GM21528 (cell line): ENCODE results near the gene SH2D4B.
A peak's percentile ranks its signal among the peaks of the same experiment; 100 is the strongest.
"Not testable (repeated sequence)": the region's sequence is repeated elsewhere in the genome, so short reads cannot be mapped to it uniquely, and the experiment has no call there.

Source experiments
- ATAC-seq: cut with Tn5 transposase; IDR thresholded peaks from one replicate; pipeline ENCODE4 v1.9.1; 2021; ENCODE audit warnings: mild to moderate bottlenecking, moderate library complexity; ENCODE audit not compliant: unreplicated experiment, low FRiP score

Gene SH2D4B

DNA sequence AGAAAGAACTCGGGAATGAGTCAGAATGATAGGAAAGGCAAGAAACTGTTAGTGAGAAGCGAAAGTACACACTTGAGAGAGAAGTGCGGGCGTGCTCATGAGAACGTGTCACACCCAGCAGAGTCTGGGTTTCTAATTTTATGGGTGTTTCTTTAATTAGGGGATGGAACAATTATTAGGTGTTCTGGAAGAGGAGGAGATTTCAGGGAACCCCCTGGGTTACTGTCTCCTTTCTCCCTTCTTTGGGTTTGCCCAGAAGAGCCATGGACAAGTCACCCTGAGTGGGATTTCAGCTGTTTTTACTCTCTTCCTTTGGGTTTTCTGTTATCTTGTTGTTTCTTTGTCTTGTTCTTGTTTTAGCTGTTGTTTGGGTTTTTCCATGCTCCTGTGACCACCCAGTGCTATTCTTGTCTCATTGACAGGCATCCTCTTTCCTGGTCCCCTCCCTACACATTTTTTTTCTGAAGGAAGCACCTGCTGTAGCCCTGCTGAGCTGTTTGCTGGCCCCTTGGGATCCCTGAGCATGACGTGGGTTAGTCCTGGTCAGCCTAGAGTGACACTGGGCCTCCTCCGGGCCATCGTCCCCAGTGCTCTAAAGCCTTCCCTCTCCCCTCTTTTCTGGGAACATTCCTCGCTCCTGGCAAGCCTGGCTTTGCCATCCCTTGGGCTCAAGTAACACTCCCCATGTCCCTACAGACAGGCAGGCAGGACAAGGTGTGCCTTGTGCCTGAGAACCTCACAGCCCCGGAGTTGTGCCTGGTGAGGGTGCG, 3.5 kb downstream of the SH2D4B start:
- peak; percentile 59 for ATAC-seq

DNA sequence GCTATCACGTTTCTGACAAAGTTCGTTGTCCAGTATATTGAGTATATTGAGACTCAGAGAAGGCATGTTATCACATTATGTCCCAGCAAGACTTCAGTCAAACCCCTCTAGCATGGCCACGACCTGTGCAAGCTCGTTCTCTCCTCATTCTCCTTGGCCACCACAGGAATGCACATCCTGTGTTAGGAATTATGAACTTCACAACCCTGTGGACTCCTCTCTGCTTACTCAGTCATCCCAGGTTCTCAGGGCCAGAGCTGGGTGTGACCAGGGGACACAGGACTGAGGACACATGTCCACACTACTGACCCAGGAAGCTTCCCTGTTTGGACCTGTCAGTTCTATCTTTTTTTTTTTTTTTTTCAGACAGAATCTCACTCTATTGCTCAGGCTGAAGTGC, 4.4 kb downstream of the SH2D4B start:
- ATAC-seq, result no peak

DNA sequence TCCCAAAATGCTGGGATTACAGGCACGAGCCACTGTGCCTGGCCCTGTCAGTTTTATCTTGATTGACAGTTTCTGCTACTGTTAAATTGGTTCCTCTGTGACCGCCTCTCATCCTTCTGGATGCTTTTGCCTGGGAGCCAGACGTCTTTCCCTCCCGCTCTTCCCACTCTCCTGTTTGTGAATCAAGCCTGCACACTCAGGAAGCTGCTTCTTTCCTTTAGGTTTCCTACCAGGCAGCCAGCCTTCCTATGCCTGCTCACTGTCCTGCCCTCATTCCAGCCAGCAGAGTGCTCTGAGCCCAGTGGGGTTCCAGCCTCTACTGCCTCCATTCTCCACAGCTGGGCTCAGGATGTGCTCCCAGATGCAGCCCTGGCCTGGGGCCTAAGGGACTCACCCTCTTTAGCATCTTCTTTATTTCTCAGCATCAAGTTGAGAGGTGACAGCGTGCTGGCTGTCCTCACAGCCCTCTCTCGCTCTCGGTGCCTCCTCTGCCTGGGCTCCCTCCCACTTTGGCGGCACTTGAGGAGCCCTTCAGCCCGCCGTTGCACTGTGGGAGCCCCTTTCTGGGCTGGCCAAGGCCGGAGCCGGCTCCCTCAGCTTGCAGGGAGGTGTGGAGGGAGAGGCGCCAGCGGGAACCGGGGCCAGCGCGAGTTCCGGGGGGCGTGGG, 5.1 kb downstream of the SH2D4B start:
- no peak for ATAC-seq

DNA sequence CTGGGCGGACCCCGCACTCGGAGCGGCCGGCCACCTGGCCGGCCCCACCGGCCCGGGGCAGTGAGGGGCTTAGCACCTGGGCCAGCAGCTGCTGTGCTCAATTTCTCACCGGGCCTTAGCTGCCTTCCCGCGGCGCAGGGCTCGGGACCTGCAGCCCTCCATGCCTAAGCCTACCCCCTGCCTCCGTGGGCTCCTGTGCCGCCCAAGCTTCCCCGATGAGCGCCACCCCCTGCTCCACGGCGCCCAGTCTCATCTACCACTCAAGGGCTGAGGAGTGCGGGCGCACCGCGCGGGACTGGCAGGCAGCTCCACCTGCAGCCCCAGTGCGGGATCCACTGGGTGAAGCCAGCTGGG, 5.6 kb downstream of the SH2D4B start:
- ATAC-seq, result not testable (repeated sequence)

DNA sequence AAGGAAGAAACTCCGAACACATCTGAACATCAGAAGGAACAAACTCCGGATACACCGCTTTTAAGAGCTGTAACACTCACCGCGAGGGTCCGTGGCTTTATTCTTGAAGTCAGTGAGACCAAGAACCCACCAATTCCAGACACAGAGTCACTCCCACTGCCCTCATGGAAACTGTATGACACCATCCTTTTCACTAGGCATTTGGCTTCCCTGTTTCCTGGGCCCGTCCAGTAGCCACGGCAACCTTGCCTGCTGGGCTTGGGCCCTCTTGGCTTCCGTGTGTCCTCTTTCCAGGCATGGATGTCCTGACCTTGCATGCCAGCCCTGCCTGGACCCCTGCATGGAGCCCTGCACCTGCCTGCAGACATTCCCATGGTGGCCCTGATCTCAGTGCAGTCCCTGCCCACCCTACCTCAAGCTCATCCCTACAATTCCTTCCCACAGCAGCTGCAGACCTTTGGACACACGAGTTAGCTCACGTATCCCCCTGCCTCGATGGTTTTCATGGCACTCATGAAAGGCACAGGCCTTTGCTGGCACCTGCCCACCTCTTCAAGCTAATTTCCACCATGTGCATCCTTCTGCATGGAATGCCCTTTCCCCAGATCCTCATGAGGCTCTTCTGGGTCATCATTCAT, 6.7 kb downstream of the SH2D4B start:
- no peak for ATAC-seq

DNA sequence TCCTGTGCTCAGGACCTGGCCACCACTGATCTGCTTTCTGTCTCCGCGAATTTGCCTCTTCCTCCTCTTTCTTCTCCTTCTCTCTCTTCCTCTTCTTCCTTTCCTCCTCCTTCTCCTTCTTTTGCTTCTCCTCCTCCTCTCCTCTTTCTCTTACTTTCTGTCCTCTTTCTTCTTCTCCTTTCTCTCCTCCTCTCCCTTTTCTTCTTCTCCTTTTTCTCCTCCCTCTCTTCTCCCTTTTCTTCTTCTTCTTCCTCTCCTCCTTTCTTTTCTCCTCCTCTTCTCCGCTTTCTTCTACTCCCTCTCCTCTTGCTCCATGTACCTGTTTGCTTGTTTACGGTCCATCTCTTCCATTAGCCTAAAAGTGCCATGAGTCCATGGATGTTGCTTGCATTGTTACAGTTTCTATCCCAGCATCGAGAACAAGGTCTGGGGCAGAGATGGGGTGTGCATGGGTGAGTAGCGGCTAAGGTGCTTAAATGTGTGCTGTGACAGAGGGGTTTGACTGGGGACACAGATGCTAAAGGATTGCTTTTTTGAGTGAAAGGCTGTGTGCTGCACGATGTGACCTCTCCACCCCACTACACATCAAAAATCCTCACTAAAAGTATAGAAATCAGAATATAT, 7.7 kb downstream of the SH2D4B start:
- ATAC-seq, result no peak

DNA sequence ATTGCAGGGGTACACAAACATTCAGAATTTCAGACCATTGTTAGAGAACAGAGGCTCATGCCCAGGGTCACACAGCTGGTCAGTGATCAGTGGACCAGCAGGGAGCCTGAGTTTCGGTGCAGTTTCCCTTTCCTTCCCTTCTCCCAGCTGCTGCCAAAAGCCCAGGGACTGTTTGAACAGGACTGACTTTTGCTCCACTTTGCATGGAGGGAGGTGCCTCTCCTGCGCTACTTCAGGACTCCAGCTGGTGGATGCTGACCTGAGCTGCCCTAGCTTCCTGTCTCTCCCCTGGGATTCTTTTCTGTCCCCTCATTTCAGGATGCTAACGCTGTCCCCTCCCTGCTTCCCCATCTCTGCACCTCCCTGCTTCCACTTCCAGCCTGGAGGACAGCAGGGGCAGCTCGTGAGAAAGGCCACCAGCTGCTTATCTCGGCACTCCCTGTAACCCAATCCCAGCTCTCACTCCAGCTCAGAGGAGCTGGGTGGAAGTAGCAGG, 14.5 kb downstream of the SH2D4B start:
- ATAC-seq, result no peak

DNA sequence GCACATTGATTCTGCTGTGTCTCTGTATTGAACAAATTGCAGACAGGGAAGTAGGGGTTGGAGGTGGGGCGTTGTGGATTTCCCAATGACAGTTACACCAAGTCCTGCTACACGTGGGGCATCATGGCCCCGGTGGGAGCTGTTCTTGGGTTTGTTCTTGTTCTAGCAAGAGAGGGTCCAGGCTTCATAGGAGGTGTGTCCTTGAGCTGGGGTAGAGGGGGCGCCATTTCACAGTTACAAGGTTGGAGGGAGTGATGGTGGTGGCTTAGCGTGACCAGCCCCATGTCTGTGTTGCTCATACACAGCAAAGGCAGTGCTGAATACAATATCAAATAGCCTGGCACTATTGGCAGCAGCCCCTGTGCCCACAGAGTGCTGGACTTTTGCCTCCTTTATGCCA, 15.7 kb downstream of the SH2D4B start:
- ATAC-seq, result no peak

DNA sequence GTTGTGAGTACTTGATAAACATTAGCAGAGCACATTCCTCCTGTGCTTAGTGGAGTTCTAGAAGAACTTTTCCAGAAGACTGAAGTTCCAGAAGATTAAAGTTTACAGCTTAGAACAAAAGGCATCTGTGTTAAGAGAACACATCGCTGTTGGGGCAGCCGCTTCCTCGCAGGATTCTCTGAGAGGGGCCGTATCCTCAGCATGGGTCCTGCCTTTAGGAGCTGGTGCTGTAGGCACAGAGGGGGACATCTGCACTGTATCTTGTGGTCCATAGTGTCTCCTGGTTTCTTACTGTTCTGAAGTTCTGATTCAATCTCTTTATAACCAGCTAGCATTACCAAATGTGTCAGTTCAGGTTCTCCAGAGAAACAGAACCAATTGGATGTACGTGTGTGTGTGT, 16.3 kb downstream of the SH2D4B start:
- ATAC-seq, result no peak

DNA sequence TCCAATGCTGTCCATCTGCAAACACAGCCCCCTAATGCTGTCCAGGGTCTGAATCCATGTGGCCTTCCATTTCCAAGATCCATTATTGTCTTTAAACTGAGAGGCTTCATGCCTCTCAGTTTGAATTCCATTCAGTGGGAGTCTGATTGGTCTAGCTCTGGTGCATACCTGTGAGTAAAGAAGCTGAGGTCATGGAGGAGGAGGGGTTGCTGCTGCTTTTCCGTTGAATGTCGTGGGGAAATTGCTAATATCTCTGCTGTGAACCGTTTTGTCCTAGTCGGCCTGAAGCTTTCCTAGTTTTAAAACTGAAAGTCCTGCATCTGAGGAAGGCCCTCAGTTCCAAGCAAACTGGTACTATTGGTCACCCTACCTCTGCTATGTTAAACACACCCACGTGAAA, 17.7 kb downstream of the SH2D4B start:
- ATAC-seq, result no peak

DNA sequence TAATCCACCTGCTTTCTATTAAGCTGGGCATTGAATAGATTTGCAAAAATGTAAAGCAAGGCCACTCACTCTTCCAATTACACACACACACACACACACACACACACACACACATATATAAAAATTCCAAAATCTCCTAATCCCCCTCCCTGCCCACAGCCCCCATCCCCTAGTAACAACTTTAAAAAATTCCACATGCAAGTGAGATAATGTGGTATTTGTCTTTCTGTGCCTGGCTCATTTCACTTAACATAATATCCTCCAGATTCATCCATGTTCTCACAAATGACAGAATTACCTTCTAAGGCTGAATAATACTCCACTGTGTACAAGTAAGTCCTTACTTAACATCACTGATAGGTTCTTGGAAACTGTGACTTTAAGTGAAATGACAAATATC, 24.2 kb downstream of the SH2D4B start:
- no peak for ATAC-seq

DNA sequence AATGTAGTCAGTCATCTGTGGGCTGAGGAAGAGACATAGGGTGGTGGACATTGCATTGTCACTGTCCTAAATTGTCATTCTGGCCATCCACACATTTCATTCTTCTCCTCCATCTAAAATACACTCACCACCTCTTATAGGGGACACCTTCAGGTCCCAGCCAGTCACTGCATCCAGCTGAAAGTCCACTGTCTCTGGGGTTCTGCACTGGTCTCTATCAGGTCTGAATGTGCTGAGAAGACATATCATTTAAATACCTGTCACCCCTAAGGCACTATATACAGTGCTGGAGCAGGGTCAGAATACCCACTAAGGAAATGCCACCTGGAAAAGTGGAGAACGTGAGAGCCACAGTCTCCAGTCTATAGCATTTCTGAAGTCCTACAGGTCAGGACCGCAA, 29.6 kb downstream of the SH2D4B start:
- ATAC-seq, result no peak

DNA sequence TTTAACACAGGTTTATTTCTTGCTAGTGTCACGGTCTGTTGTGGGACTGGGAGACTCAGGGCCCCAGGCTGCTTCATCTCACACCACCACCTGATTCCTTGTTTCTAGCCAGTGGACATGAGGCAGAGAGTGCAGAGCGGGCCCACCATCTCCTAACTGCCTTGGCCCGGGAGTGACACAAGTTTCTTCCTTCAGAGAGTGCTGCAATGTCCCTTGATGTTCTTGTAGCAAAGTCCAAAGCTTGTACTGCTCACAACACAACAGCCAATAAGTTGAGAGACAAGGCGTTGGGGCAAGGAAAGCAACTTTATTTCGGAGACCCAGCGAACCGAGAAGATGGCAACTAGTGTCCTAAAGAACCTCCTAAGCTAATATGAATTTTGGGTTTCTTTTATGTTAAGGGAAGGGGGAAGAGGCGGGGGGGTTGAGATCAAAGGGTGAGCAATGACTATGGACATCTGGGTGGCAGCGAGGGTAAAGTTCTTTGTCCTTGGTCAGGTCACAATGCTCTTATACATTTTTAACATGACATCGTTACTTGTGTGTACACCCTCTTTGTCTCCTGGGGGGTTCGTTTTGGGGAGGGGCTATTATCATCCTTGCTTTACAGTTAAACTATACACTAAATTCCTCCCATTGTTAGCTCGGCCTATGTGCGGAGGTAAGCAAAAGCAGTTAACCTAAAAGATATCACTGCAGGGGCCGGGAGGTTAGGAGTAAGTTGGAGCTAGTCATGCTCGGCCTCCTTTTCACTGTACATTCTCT, 31.6 kb downstream of the SH2D4B start:
- ATAC-seq, result no peak

DNA sequence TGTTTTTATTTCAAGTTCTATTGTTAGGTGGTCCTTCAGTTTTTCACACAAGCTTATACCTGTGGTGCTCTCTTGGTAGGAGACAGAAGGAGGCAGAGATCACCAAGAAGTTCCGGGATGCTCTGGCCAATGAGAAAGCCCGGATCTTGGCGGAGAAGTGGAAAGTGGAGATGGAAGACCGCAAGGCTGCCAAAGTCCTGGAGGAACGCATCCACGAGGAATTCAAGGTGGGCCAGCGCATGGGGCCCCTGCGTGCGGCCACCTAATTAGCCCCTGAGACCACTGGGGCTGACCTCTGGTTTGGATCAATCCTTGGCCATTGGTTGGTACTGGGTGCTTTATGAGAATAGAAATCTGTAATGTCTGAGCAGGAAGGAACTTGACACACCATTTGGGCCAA, 33.6 kb downstream of the SH2D4B start:
- no peak for ATAC-seq

DNA sequence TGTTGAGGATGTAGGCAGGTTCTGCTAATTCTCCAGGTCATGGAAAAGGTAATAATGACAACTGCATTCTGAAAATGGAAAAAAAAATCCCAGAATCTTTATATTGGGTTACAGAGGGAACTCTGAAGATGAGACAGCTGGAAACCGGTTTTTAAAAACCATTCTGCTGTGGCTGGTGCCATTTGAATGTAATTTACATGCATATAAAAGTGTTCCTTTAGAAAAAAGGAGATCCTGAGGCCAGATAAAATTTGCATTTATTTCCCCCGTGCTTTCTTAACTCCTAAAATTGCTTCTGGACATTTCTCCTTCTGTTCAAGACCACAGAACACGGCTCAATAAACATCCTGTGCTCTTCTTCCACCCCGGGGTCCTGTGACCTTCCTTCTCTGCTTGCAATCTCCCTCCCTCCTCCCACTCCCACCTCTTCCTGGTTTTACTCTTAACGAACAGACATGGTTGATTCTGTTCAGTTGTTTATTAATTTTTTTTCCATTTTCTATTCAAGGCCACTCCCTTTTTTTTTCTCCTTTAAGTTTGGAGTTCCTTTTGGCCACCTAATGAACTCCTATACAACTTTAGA, 41.6 kb downstream of the SH2D4B start:
- no peak for ATAC-seq

DNA sequence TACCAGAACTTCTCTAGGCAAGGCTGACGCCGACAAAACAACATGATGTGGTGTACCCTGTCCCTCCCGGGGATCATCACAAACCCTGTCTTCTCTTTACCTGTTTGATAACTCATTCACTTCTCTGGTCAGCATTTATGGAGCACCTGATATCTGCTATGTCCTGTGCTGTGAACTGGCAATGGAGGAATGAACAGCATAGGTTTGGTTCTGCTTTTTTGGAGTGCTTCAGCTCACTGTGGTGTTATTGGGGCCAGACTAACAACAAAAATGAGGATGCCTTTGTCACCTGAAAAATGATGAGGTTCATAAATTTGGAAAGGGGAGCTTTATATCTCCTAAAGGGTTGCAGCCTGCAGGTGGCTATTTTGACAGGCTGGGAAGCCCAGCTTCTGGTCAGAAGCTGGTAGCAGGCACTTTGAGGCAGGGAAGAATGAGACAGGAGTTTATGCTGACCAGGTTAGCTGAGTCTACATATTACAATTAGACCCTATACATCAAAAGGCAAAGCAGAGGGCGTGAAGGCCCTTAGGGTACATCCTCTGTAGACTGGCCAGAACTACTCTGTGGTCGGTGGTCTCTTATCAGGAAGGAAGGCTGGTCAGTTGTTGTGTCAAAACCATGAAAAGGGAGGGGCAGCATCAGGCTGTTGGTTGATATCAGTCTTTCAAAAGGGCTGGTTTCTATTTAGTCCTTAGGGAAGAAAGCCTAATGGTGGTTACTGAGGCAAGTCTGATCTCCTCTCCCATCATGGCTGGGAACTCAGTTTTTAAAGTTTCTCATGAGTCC, 42.3 kb downstream of the SH2D4B start:
- no peak for ATAC-seq

DNA sequence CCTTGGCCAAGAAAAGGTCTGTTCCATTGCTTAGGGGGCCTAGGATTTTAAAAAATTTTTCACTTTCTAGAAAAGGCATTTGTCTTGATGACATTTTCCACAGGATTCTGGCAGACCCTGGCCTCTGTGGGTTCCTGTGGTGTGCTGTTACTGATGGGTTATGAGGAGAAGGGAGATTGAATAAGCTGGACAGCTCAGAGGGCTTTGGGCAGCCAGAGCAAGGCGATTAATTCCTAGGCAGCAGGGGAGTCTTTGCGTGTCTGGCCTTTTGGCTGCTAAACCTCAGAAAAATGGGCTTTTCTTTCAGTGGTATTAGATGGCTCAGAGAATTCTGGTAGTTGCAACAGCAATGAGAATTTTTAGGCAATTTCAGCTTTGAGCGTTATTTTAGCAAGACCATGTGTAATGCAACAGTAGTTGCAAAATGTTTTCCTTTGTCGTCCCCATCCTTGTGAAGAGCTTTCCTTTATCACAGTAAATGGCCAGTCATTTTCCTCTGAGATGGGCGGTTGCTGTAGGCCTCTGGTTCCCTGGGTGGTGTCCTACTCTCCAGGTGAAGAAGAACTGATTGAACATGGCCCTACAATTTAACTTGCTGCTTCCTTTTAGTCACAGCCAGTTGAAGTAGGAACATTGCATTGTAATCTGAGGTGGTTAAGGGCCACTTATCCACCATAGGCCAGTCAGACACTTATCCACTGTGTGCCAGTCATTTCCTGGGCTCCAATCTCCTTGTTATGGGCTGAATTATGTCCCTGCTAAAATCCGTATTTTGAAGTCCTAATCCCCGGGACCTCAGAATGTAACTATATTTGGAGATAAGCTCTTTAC, 43.2 kb downstream of the SH2D4B start:
- no peak for ATAC-seq

DNA sequence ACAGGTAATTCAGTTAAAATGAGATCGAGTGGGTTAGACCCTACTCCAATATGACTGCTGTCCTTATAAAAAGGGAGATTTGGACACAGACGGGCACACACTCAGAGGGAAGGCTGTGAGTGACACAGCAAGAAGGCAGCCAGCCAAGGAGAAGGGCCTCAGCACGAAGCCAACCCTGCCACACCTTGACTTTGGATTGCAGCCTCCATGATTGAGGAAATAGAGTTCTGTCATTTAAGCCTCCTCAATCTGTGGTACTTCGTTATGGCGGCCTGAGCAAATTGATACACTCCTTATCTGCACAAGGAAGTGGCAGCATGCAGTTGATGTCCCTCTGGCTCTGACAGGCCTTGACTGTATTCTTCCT, 43.8 kb downstream of the SH2D4B start:
- ATAC-seq, result no peak
